HG03039 (cell line): Measurements from ENCODE around the gene PPIH.
"Not testable (repeated sequence)": the region's sequence is repeated elsewhere in the genome, so short reads cannot be mapped to it uniquely, and the experiment has no call there.

Source experiments
- ATAC-seq: cut with Tn5 transposase; IDR thresholded peaks from one replicate; pipeline ENCODE4 v1.9.1; 2021; ENCODE audit warnings: mild to moderate bottlenecking, moderate library complexity; ENCODE audit not compliant: unreplicated experiment

Gene PPIH

DNA sequence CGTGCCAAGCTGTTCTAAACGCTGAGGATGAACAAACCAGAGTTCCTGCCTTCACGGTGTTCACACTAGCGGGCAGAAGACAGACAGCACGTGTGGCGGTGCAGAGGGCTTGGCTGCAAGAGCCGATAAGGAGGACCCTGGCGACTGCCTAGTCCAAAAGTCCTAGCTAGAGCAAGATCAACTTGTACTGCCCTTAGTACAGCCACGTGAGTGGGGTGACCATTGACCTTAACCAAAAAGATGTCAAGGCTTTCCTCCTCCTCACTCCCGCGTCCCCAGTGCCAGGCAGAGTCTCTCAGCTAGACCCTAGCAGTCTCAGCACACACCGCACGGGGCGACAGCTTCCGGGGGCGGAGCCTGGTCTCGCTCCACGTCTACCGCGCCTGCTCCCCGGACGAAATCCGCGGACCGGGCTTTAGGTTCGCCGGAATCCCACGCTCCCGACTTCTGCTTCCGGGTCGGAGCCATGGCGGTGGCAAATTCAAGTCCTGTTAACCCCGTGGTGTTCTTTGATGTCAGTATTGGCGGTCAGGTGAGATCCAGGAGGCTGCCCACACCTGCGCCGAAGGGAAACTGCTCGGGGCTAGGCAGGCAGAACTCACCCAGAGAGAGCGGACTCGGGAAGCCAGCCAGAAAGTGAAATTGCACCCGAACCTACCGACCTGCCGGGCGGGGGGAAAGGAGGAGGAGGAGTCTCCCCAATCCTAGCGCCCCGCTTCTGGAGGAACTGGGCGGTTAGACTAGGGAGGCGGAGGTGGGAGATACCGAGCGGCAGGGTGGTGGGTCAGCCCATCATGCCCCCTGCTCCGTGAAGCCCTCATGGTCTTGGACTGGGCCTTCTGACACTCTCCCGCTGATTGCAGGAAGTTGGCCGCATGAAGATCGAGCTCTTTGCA is at the start of gene PPIH:
PPIH (plus strand) TSS at position 443 of the 896 bp plus-strand sequence; CDS start at position 467, 24 bp downstream.
- peak; percentile 82 for ATAC-seq

DNA sequence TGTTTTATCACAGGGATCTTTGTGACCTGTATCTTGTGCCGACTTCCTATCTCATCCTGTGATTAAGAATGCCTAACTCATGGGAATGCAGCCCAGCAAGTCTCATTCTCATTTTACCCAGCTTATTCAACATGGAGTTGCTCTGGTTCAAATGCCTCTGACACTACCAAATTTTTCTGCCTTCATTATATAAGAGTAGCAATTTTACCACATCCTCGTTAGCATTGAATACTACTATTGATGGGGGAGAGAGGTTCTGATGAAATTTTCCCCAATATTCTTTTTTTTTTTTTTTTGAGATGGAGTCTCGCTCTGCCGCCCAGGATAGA is 44.5 kb upstream of the PPIH start:
- ATAC-seq: no peak

DNA sequence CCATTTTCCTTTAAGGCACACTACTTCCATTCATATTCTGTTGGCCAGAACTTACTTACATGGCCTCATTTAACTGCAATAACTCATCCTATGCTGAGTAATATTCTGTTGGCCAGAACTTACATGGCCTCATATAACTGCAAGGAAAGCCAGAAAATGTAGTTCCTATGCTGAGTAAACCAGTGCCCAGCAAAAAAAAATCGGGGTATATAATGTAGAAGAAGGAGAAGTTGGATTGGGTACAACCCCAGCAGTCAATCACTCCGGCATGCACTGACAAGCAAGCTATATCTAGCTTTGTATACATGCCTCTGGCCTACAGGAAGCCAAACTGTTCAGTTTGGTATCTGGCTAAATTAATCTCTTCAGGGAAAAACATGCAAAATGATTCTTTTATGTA is 39.4 kb upstream of the PPIH start:
- ATAC-seq: no peak

DNA sequence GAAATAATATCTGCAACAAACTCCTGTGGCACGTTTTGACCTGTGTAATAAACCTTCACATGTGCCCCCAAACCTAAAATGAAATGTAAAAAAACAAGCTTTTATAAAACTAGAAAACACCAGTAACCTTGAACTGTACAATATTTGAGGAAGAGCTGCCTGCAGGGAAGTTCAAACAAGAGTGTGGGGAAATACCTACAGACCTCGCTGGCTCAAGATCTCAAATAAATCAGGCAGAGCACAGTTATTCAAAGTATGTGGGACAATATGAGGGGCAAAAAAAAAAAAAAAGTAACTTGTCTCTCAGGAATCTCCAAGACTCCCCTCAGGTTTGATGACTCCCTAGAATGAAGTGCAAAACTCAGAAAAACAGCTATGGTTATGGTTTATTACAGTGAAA is 37.9 kb upstream of the PPIH start:
- ATAC-seq: no peak

DNA sequence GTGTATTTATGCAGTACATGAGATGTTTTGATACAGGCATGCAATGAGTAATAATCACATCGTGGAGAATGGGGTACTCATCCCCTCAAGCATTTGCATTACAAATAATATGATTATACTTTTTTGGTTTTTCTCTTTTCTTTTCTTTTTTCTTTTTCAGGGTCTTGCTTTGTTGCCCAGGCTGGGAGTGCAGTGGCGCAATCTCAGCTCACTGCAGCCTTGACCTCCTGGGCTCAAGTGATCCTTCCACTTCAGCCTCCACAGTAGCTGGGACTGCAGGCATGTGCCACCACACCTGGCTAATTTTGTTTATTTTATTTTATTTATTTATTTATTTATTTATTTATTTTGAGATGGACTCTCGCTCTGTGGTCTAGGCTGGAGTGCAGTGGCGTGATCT is 37.0 kb upstream of the PPIH start:
- not testable (repeated sequence) for ATAC-seq

DNA sequence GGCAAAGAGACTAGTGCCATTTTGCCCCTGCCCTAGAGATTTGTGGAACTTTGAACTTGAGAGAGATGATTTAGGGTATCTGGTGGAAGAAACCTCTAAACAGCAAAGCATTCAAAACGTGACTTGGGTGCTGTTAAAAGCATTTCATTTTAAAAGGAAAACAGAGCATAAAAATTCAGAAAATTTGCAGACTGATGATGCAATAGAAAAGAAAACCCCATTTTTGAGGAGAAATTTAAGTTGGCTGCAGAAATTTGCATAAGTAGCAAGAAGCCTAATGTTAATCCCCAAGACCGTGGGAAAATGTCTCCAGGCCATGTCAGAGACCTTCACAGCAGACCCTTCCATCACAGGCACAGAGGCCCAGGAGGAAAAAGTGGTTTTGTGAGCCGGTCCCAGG is 31.0 kb upstream of the PPIH start:
- ATAC-seq: not testable (repeated sequence)

DNA sequence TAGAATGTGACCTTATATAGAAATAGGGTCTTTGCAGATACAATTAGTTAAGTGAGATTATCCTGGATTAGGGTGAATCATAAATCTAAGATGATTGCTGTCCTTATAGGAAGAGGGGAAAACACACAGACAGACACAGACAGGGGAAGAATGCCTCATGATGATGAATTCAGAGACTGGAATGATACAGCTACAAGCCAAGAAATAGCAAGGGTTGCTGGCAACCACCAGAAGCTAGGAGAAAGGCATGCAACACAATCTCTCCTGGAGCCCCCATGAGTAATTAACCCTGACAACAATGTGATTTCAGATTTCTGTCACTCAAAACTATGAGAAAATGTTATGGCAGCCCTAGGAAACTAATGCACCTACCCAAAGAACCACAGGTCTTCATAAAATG is 19.1 kb upstream of the PPIH start:
- ATAC-seq: no peak

DNA sequence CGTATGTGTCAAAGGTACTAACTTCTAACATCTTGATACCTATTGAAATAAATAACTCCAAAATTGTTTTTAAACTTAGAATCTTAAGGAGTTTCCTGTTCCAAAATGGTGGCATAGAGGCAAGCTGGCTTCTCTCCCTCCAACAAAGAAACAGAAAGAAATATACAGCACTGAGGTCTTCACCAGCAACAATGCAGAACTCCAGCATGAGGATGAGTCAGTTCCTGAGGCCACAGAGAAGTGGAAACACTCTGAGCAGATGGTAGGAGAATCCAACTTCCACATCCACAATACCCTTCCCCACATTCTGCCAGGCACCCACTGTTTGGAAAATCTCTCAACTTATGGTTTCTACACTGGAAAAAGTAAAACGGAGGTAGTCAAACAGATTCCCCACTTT is 12.2 kb upstream of the PPIH start:
- ATAC-seq: no peak

DNA sequence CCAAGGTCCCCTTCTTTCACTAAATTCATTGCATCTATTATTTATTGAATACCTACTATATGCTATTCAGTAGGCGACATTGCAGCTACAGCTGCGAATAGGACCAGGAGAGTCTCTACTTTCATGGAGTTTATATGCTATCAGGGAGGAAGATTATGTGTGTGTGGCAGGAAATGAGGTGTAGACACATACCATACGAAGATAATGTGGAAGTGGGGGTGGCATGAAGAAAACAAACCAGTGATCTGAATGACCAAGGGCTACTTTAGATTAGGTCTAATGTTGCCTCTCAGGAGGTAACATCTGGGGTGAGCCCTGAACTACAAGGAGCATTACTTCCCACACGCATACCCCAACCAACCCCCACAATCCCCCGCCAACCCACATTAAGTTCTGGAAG is 1.0 kb upstream of the PPIH start:
- no peak for ATAC-seq

DNA sequence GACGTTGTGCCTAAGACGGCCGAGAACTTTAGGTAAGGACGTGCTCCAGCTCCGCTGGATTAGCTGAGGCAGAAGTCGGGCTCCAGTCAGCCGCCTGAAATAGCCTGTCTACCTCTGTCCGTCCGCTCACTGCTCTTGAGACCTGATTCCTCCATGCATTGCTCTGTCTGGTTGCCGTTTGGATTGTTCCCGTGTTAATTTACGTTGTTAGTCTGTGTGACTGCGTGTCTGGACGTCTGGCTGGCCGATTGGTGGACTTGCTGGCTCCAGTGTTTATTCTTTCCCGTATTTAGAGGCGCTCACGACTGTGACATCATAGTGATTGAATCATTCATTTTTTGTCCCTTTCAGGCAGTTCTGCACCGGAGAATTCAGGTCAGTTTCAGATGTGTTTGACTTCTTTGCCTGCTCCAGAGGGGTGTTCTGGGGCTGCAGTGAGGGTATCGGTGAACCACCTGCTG is 684 bp downstream of the PPIH start:
- ATAC-seq: peak; percentile 3

DNA sequence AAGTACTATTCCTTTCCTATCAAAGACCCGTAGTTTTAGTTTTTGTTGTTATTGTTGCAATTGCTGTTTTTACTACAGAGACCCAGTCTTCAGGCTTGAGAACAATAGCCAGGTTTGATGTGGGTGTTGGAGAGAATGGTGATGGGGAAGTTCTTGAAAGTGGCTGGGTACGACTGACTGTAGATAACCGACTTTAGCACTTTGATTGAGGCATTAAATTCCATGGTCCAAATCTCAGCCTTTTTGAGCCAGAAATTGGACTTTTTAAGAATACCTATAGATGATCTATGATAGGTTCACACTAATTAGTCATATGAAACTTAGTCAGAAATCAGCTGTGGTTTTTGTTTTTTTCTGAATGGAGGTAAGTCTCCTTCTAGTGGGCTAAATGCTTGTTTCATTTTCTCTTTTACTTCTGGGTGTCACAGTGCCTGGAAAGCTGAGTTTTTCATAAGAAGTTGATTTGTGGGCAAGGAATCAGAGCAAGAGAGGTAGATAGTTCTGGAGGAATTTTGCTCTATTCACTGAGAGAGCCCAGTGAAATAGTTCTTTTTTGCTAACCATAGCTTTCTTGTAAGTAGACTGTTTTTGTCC is 2.8 kb downstream of the PPIH start:
- ATAC-seq: no peak

DNA sequence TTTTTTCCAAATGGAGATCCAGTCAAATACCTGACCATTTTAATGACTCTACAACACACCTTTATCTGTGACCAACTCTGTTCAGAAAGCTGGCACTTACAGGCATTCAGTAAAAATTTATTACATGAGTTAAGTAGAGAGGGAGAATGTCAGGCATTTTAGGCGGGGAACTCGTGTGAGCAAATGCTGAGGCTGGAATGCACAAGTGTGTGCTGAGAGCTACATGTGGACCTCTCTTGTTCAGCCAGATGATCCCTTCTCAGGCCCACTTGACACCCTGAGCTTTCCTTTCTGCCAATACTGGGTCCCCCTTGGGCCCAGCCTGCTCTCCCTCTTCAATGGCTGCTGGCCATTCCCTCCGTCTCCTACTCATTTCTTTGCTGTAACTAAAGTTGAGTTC is 11.7 kb downstream of the PPIH start:
- ATAC-seq: no peak

DNA sequence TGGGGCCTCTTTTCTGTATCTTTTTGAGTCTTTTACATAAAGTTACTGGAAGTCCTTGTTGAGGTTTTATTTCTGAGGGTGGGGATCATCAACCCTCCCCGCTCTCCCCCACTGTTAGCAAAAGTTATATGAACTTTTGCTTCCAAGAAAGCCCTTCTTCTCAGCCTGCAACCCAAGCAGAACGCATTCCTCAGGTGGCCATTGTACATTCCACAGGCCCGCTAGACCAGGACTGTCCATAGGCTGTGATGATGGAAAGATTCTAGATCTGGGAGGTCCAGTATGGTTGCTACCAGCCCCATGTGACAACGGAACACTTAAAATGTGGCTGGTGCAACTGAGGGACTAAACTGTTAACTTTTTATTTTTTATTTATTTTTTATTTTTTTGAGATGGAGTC is 12.2 kb downstream of the PPIH start:
- ATAC-seq: no peak

DNA sequence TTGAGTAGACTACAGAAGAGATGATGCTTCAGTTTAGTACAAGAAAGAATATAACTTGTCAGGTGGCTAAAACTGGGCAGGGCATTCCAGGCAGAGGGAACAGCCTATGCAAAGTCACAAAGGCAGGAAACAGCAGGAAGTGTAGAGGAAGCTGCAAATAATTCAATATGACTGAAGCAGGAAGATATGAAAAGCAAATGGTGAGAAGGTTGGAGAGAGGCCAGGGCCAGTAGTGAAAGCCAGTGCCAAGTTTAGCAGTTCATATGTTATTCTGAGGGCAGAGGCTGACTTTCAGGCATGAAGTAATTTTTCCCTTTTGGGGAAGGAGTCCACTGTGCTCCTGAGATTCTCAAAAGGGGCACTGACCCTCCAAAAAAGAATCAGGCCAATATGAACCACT is 16.0 kb downstream of the PPIH start:
- ATAC-seq: no peak

DNA sequence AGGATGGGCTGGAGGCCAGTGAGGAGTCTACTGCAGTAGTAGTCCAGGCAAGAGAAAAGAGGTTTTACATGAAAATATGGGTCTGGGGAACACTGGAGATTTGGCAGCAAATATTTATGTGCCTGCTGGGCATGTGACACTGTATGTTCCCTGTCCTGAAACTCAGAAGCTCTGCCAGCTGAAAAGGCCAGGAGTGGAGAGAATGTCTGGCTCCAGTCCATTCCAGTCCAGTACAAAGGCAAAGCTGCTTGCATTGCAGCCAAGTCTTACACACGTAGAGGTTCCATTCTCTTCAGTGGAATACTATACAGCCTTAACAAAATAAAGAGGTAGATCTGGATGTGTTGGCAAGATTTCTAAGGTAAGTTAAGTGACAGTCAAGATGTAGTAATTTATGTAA is 16.5 kb downstream of the PPIH start:
- ATAC-seq: no peak

DNA sequence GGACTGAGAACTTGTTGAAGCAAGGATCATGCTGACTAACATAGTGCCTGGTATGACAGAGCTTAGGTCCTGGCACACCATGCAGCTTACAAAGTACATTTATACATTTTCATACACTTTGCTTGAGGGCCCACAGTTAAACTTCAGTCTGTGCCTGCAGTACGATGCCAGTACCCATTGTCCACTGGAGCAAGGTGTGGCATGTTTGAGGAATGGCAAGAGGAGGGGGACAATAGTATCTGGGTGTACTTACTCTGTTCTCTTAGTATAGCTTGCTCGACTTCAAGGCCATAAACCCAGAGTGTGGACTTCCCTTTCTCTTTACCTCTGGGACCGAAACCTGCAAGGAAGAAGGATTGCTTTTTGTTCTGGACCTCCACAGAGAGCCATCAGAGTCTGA is 17.2 kb downstream of the PPIH start:
- ATAC-seq: no peak

DNA sequence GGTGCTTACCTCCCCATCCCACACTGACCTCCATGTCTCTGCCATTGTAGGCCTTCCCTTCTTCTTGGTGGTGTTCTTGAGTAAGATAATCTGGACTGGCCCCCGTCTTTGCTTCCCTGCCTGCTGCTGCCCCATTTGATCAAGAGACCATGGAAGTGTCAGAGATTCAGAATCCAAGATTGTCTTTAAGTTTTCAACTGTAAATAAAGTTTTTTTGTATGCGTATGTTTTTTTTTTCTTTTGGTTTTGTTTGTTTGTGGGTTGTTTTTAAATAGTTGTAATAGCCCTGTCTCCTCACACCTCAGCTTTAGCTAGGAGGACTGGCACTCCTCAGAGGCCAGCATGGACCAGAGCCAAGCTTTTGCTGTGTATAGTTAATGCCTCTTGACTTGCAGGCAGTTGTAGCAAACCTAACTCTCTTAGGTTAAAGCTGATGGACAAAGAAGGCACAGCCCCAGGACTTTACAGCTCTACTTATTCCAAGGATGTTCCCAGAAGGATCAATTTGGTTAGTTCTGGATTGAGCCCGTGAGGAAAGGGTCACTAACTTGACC is 18.4 kb downstream of the PPIH start:
- no peak for ATAC-seq

DNA sequence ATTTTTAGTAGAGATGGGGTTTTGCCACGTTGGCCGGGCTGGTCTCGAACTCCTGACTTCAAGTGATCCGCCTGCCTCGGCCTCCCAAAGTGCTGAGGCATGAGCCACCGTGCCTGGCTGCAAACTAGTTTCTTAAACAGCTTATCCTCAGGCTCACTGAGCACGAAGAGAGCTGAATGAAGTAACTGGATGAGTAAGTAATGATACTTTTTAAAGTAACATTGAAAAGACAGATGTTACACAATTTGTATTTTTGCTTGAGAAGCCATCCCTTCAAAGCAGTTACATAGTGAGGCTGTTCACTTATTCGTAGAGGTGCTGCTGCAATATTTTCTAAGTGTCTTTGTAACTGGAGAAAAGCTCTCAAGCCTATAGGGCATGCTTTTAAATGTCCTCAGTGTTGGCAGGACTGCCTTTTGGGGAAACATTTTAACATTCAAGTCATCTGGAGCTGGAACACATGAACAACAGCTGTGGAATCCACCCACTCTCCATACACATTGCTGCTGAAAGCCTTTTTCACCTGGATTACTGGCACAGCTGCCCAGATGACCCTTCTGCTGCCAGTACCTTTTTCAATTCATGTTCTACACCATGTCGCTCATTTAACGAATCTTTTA is 21.3 kb downstream of the PPIH start:
- no peak for ATAC-seq

DNA sequence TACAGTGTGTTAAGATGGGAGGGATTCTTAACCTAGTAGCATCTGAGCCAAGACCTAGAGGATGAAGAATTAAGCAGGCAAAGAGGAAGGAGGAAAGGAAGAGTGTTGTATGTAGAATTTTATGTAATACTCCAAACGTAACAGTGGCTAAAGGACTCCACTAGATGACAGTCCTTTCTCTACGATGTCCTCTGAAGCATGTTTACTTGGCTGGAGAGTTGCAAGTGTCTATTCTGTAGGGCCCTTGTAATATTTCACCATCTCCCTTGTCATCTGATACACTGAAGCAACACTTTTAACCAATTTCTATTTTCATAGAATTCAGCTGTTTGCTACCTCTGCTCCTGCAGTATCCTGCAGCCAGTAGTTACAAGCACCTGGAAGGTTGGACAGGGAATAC is 21.8 kb downstream of the PPIH start:
- ATAC-seq: no peak

DNA sequence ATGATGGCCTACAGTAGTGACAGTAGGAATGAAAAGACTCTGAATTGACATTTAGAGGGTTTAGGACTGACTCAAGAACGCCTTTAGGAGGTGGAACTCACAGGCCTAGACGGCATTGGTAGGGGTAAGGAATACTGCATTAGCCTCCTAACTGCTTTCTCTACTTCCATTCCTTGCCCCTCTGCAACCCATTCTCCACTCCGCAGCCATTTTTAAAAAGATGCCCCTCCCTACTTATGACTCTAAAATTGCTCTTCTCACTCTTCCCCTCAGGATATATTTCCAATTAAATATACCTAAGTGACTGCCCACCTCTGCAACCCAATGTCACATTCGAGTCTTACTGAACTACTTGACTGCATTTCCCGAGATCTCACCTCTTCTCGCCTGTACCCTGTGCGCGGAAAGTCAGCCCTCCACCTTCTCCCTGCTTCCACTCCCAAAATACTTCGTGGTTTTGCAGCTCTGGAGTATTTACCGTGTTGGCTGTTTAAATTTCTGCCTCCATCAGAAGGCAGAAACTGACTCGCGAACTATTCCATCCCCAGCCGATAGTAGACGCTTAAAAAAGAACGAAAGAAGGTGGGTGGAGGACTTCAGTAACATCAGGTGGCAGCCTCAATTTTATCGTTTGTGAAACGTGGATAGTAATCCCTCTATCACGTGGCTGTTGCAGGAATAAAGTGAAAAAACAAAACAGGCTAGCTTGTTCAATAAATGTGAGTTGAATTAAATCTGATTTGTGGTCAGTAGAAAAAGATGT is 22.9 kb downstream of the PPIH start:
- ATAC-seq: no peak
